Body of pancreas (tissue), 4 donors: ENCODE measurements around the gene RIMS1. TPM values are rescaled to one million over a fixed set of nuclear protein-coding genes. Genes with fewer than 3 reads are reported as not detected.
A peak's percentile ranks its signal among the peaks of the same experiment; 100 is the strongest.

ENCODE experiments used
- ATAC-seq: fragments of 150-250 bp; one replicate; pipeline ENCODE4 v1.9.1; 2016
- DNase-seq, 4 donors: peaks; one replicate each; pipeline ENCODE4 v3.0.0-alpha.2; 2019
- H3K27ac ChIP-seq, 4 donors: fragments of 200-600 bp; sonication (generic); 1 replicate in 3 of 4; 2 replicates in 1 of 4; pipeline versions ENCODE4 v1.5.1 to v1.6.1; 2016 to 2019; ENCODE audit warnings: mild to moderate bottlenecking in 1 of 4, mixed read lengths in 1 of 4, moderate library complexity in 1 of 4
- H3K27me3 ChIP-seq, 2 donors: fragments of 200-600 bp; sonication (generic); one replicate each; pipeline ENCODE4 v1.6.0; 2016; ENCODE audit warnings: mild to moderate bottlenecking in 1 of 2
- H3K36me3 ChIP-seq, 2 donors: fragments of 200-600 bp; sonication (generic); replicated peaks in 1 of 2; 2 replicates each; pipeline ENCODE4 v1.5.1; 2016; ENCODE audit warnings: low read depth in 2 of 2; ENCODE audit not compliant: insufficient read depth in 1 of 2
- H3K4me1 ChIP-seq: fragments of 200-600 bp; sonication (generic); one replicate; pipeline ENCODE4 v1.6.0; 2016
- H3K4me3 ChIP-seq, 2 donors: fragments of 200-600 bp; sonication (generic); 1 replicate in 1 of 2; 2 replicates in 1 of 2; pipeline ENCODE4 v1.5.1; 2016 to 2019
- H3K9me3 ChIP-seq, 3 donors: fragments of 200-600 bp; sonication (generic); 1 replicate in 2 of 3; 2 replicates in 1 of 3; pipeline ENCODE4 v1.5.1; 2016
- CTCF ChIP-seq, 7 experiments: fragments of 450-650 bp in 4 of 7; fragments of 200-600 bp in 3 of 7; sonication (generic) in 3 of 7; IDR thresholded peaks; one replicate each; pipeline ENCODE4 v1.5.1; 2016 to 2019; ENCODE audit warnings: antibody characterized with exemption in 7 of 7
- POLR2A ChIP-seq, 3 donors: fragments of 450-650 bp; IDR thresholded peaks; one replicate each; pipeline ENCODE4 v1.6.1; 2016; ENCODE audit warnings: antibody characterized with exemption in 3 of 3, mild to moderate bottlenecking in 2 of 3
- WGBS, 2 donors: methylation state at CpG; one replicate each; pipeline ENCODE4 v1.1.5; 2017; 5-methylcytosine and 5-hydroxymethylcytosine counted together
- intact Hi-C: fragments of 100-400 bp; cut with DNase I; formaldehyde crosslinking; loops from one replicate; pipeline ENCODE4 v1.15.1; 2023
- total RNA-seq, 2 donors: library from RNA; depleted of rRNA; stranded (reverse); fragments of >200 nt; gene quantifications; one replicate each; pipeline ENCODE4 v1.1.0, GENCODE V29; 2016

Gene RIMS1
- total RNA-seq, 2 donors from 2014 or later: 0.78 to 5.9 TPM

- ATAC-seq (no peak), DNase-seq (no peak)
- Histone ChIP-seq H3K36me3 (no peaks in the 10 kb centered on the region), H3K4me3 (no peak overlapping the region), H3K27ac (no peak overlapping the region), H3K4me1 (no peaks in the 10 kb centered on the region), H3K27me3 (no peaks in the 10 kb centered on the region), H3K9me3 (no peaks in the 10 kb centered on the region)
- TF ChIP-seq CTCF (IDR thresholded peaks at IDR 0.05) (no peak), POLR2A (IDR thresholded peaks at IDR 0.05) (no peak)
- intact Hi-C loops: no loop called here
Measured at GRCh38 chr6:72132851-72133250, 246.5 kb downstream of the RIMS1 start.

GRCh38 chr6:72133324-72133723, 247.0 kb downstream of the RIMS1 start:
- intact Hi-C loops: no loop called here
- TF ChIP-seq CTCF (IDR thresholded peaks at IDR 0.05) (no peak), POLR2A (IDR thresholded peaks at IDR 0.05) (no peak)
- Histone ChIP-seq H3K9me3 (no peaks in the 10 kb centered on the region), H3K27me3 (no peaks in the 10 kb centered on the region), H3K4me3 (no peak overlapping the region), H3K36me3 (no peaks in the 10 kb centered on the region), H3K27ac (no peak overlapping the region), H3K4me1 (no peaks in the 10 kb centered on the region)
- 48 to 50% methylated on average over 1 of the region's 1 CpG for WGBS, 2 donors
- DNase-seq: no peak
- ATAC-seq: no peak

GRCh38 chr6:72140795-72141194, 254.4 kb downstream of the RIMS1 start:
- intact Hi-C loops: no loop called here
- H3K9me3 ChIP-seq: no peaks in the 10 kb centered on the region
- ATAC-seq: no peak
- no peaks in the 10 kb centered on the region for H3K27me3 ChIP-seq
- no peaks in the 10 kb centered on the region for H3K4me1 ChIP-seq
- no peaks in the 10 kb centered on the region for H3K36me3 ChIP-seq
- H3K27ac ChIP-seq: no peak overlapping the region
- H3K4me3 ChIP-seq: no peak overlapping the region
- no peak for TF ChIP-seq POLR2A (IDR thresholded peaks at IDR 0.05)
- TF ChIP-seq CTCF (IDR thresholded peaks at IDR 0.05): peak in 4 of 7 experiments; percentile 10 to 23 (median 11)
- no peak for DNase-seq

GRCh38 chr6:72149715-72150114, 263.4 kb downstream of the RIMS1 start:
- no peak for TF ChIP-seq POLR2A (IDR thresholded peaks at IDR 0.05)
- H3K4me3 ChIP-seq: no peak overlapping the region
- H3K27me3 ChIP-seq: no peaks in the 10 kb centered on the region
- DNase-seq (no peak), ATAC-seq (no peak)
- no peaks in the 10 kb centered on the region for H3K36me3 ChIP-seq
- 66 to 76% methylated on average over 3 of the region's 3 CpGs for WGBS, 2 donors
- no peak overlapping the region for H3K27ac ChIP-seq
- no peaks in the 10 kb centered on the region for H3K4me1 ChIP-seq
- intact Hi-C loops: no loop called here
- peaks cover 0 to 14% (median 0%) of the 10 kb centered on the region in 3 donors for H3K9me3 ChIP-seq

- Histone ChIP-seq H3K4me1 (no peaks in the 10 kb centered on the region), H3K27me3 (no peaks in the 10 kb centered on the region), H3K4me3 (no peak overlapping the region), H3K27ac (no peak overlapping the region), H3K36me3 (no peaks in the 10 kb centered on the region), H3K9me3 (peaks cover 0 to 14% (median 0%) of the 10 kb centered on the region in 3 donors)
- TF ChIP-seq POLR2A (IDR thresholded peaks at IDR 0.05) (no peak), CTCF (IDR thresholded peaks at IDR 0.05) (no peak)
- DNase-seq (no peak), ATAC-seq (no peak)
- WGBS, 2 donors: 40 to 41% methylated on average over 2 of the region's 2 CpGs
- intact Hi-C loops: no loop called here
Measured at GRCh38 chr6:72151742-72152141, 265.4 kb downstream of the RIMS1 start.
